ENCODE results near the gene TGFBR2.
A peak's percentile ranks its signal among the peaks of the same experiment; 100 is the strongest.
"Not testable (repeated sequence)": the region's sequence is repeated elsewhere in the genome, so short reads cannot be mapped to it uniquely, and the experiment has no call there.

TGFBR2 gene

DNA sequence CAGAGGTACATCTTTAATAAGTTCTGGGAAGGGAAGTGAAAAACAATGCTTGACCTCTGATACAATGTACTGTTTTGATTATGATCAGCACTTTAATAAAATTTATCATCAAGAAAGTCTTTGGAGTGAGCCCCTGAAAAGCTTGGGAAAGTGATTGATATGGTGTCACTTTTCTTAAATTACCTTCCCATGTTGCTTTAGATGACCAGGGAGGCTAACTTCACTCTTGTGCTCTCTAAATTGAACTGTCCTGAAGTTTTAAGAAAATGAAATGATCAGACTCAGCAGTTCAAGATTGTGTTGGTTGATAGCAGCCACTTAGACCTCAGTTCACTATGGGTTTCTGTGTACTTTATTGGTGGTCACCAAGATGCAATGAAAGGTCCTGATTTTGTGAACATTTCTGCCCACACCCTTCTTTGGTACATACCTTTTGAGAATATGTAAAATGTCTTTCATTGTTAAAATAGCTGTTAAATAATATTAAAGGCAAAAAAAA is 15.7 kb downstream of the TGFBR2 start:
- Mint-ChIP-seq H3K27ac (no peak overlapping the region), H3K9me3 (no peaks in the 10 kb centered on the region), H3K4me1 (no peaks in the 10 kb centered on the region), H3K27me3 (ENCODE audit: low read depth, poor library complexity) (peaks cover 4% of the 10 kb centered on the region), H3K36me3 (ENCODE audit: low read depth) (peaks cover 22% of the 10 kb centered on the region), H3K4me3 (no peak overlapping the region)
- DNase-seq, result no peak
- TF ChIP-seq, protein P1, sequence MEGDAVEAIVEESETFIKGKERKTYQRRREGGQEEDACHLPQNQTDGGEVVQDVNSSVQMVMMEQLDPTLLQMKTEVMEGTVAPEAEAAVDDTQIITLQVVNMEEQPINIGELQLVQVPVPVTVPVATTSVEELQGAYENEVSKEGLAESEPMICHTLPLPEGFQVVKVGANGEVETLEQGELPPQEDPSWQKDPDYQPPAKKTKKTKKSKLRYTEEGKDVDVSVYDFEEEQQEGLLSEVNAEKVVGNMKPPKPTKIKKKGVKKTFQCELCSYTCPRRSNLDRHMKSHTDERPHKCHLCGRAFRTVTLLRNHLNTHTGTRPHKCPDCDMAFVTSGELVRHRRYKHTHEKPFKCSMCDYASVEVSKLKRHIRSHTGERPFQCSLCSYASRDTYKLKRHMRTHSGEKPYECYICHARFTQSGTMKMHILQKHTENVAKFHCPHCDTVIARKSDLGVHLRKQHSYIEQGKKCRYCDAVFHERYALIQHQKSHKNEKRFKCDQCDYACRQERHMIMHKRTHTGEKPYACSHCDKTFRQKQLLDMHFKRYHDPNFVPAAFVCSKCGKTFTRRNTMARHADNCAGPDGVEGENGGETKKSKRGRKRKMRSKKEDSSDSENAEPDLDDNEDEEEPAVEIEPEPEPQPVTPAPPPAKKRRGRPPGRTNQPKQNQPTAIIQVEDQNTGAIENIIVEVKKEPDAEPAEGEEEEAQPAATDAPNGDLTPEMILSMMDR (IDR thresholded peaks at IDR 0.05), result no peak

DNA sequence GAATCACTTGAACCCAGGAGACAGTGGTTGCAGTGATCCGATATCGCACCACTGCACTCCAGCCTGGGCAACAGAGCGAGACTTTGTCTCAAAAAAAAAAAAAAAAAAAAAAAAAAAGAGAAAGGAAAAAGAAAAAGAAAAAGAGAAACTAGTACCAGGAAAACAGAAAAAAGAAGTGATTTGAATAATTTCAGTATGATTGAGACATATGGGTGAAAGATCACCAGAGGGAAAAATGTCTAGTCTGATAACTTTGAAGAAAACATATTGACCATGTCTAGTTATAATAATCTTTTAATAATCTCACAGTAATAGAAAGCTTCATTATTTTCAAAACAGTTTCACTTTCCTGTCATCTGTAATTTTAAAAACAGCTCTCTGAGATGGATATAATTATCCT is 16.4 kb downstream of the TGFBR2 start:
- peaks cover 4% of the 10 kb centered on the region for H3K27me3 Mint-ChIP-seq (ENCODE audit: low read depth, poor library complexity)
- no peak overlapping the region for H3K4me3 Mint-ChIP-seq
- no peaks in the 10 kb centered on the region for H3K4me1 Mint-ChIP-seq
- TF ChIP-seq, protein P1 (IDR thresholded peaks at IDR 0.05), result no peak
- no peaks in the 10 kb centered on the region for H3K9me3 Mint-ChIP-seq
- peaks cover 19% of the 10 kb centered on the region for H3K36me3 Mint-ChIP-seq (ENCODE audit: low read depth)
- H3K27ac Mint-ChIP-seq, result no peak overlapping the region
- no peak for DNase-seq

DNA sequence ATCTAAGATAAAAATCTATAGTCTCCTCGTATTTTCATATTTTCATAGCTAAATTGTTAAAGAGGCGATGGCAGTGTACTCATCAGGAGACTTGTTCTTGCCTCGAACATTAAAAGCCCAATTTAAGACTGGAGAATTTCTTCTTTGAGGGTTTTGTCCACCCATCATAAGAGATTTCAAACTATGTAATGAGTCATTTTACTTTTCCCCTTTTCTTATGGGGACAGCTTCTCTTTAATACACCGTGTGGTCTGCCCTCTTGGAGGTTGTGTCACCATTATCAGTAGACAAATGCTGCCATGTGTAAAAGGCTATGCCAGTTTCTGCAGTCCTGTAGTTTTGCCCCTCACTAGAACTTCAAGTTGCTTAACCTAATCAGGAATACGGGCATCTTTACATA is 16.9 kb downstream of the TGFBR2 start:
- Mint-ChIP-seq H3K9me3 (no peaks in the 10 kb centered on the region), H3K4me1 (peaks cover under 1% of the 10 kb centered on the region), H3K27ac (no peak overlapping the region), H3K36me3 (ENCODE audit: low read depth) (peaks cover 18% of the 10 kb centered on the region), H3K4me3 (no peak overlapping the region), H3K27me3 (ENCODE audit: low read depth, poor library complexity) (peaks cover 4% of the 10 kb centered on the region)
- DNase-seq, result no peak
- TF ChIP-seq, protein P1 (IDR thresholded peaks at IDR 0.05), result no peak

DNA sequence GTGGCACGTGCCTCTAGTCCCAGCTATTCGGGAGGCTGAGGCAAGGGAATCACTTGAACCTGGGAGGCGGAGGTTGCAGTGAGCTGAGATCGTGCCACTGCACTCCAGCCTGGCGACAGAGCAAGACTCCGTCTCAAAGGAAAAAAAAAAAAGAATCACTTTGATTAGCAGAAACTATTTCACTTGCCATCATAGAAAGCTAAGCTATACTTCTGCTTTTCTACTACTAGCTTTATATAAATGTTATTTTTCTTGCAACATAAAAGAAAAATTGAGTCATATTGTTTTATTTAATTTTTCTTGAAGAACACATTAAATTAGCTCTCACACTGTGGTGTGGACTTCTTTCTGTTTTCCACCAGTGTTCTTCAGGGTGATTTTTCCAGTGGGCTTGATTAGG is 18.1 kb downstream of the TGFBR2 start:
- not testable (repeated sequence) for H3K4me3 Mint-ChIP-seq; H3K9me3 Mint-ChIP-seq; H3K27ac Mint-ChIP-seq; DNase-seq; H3K27me3 Mint-ChIP-seq (ENCODE audit: low read depth, poor library complexity)
- peaks cover 12% of the 10 kb centered on the region for H3K4me1 Mint-ChIP-seq
- H3K36me3 Mint-ChIP-seq (ENCODE audit: low read depth), result peaks cover 14% of the 10 kb centered on the region

DNA sequence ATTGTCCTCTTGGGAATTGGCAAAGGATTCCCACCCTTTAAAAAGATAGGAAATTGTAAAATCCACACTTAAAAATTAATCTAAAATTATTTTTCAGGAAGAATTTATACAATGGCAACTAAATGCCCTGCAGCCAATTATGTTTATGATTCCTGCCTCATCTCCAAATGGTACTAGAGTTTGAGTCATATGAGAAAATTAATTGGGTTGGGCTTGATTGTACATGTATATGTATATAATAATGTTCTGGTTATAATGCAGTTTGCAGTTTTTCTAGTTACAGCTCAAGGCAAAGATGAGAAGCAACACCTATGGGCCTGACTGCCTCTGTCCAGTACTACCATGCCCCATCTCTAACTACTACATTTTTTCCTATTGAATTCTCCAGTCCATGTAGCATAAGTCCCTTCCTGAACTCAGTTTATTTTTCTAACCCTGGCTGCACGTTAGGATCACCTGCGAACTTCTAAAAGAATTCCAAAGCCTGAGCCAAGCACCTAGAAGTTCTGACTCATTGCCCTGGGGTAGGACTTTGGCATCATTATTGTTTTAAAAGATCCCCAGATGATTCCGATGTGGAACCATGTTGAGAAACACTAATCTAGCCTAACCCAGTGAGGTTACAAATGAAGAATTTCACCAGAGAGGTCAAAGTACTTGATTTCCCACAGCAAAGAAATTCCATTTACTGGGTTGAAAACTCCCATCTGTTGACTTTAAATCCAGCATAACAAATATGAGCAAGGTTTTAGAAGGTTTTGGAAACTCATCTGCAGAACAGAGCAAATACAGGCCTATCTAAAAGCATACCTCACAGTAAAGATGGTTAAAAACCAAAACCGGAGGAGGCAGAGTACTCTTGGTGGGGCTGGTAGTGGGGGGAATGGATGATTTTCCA is 19.4 kb downstream of the TGFBR2 start:
- Mint-ChIP-seq H3K36me3 (ENCODE audit: low read depth) (peaks cover 20% of the 10 kb centered on the region), H3K27me3 (ENCODE audit: low read depth, poor library complexity) (peaks cover 4% of the 10 kb centered on the region), H3K9me3 (no peaks in the 10 kb centered on the region), H3K4me1 (peaks cover 13% of the 10 kb centered on the region), H3K27ac (peak overlapping the region; percentile 72), H3K4me3 (no peak overlapping the region)
- DNase-seq, result no peak
- TF ChIP-seq, protein P1 (IDR thresholded peaks at IDR 0.05), result no peak

DNA sequence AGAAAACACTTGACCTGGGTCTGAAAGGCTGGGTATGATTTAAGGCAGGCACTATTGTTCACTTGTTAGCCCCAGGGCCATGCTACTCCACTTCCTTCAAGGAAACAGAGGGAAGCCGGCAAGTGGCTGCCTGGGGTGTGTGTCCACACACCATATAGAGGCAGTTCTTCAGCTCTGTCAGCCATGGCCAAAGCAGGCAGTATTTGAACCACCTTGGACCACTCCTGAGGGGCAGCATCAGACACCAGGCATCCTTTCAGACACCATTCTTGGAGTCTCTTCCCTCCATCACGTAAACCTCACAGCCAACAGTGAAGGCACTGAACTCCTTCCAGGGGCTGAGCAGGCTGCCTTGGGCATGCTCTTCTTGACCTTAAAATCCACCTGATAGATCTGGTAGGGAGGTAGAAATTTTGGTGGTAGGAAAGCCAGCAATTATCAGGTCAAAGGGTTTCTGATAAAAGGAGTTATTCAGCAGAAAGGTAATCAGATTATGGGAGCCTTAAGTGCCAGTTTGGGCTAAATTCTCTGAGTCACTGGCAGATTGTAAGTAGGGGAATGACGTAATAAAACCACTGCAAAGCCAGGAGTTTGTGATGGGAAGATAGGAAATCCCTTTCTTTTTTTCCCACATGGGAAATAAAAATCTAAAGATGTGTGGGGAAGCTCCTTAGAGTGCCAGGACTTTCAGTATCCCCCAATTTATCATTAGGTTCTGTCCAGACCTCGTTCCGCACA is 20.2 kb downstream of the TGFBR2 start:
- no peak overlapping the region for H3K4me3 Mint-ChIP-seq
- no peaks in the 10 kb centered on the region for H3K9me3 Mint-ChIP-seq
- H3K27ac Mint-ChIP-seq, result peak overlapping the region; percentile 72
- H3K4me1 Mint-ChIP-seq, result peaks cover 13% of the 10 kb centered on the region
- peaks cover 27% of the 10 kb centered on the region for H3K36me3 Mint-ChIP-seq (ENCODE audit: low read depth)
- peaks cover 4% of the 10 kb centered on the region for H3K27me3 Mint-ChIP-seq (ENCODE audit: low read depth, poor library complexity)
- TF ChIP-seq, protein P1 (IDR thresholded peaks at IDR 0.05), result no peak
- DNase-seq, result no peak

All from nephron progenitor cell (in vitro differentiated cells).